Upper lobe of left lung (tissue), 6 donors: ENCODE data around the gene MME. TPM values are rescaled to one million over a fixed set of nuclear protein-coding genes. Genes with fewer than 3 reads are reported as not detected.

Experiments
- ATAC-seq, 2 donors: fragments of 200-7000 bp; cut with Tn5 transposase; one replicate each; pipeline ENCODE4 v1.9.1; 2022; ENCODE audit warnings: mild to moderate bottlenecking in 2 of 2, moderate library complexity in 2 of 2; ENCODE audit not compliant: low FRiP score in 2 of 2
- DNase-seq, 2 donors: peaks; one replicate each; pipeline ENCODE4 v3.0.0-alpha.2; 2019 to 2020
- H3K27ac ChIP-seq, 4 donors: fragments of 200-600 bp; sonication (generic); one replicate each; pipeline ENCODE4 v1.5.1; 2016 to 2019
- H3K27me3 ChIP-seq, 4 donors: fragments of 200-600 bp; sonication (generic); one replicate each; pipeline ENCODE4 v1.5.1; 2017 to 2019
- H3K36me3 ChIP-seq, 4 donors: fragments of 200-600 bp; sonication (generic); one replicate each; pipeline ENCODE4 v1.5.1; 2016 to 2019
- H3K4me1 ChIP-seq, 4 donors: fragments of 200-600 bp; sonication (generic); one replicate each; pipeline ENCODE4 v1.5.1; 2018 to 2019
- H3K4me3 ChIP-seq, 4 donors: fragments of 200-600 bp; sonication (generic); one replicate each; pipeline ENCODE4 v1.5.1; 2017 to 2019; ENCODE audit warnings: mild to moderate bottlenecking in 2 of 4, moderate library complexity in 1 of 4
- H3K9me3 ChIP-seq, 4 donors: fragments of 200-600 bp; sonication (generic); one replicate each; pipeline ENCODE4 v1.5.1; 2018 to 2019
- EP300 ChIP-seq, 4 donors: sonication (generic); formaldehyde crosslinking; IDR thresholded peaks; one replicate each; pipeline ENCODE4 v1.5.1; 2017; ENCODE audit warnings: antibody characterized with exemption in 4 of 4, control low read depth in 2 of 4
- POLR2A ChIP-seq, 4 donors: fragments of 450-650 bp; IDR thresholded peaks; one replicate each; pipeline ENCODE4 v1.5.1; 2016 to 2017; ENCODE audit warnings: antibody characterized with exemption in 4 of 4, mild to moderate bottlenecking in 2 of 4
- POLR2AphosphoS5 ChIP-seq, 2 donors: sonication (generic); formaldehyde crosslinking; IDR thresholded peaks; one replicate each; pipeline ENCODE4 v1.5.1; 2017; ENCODE audit warnings: antibody characterized with exemption in 2 of 2
- WGBS, 2 donors: methylation state at CpG; one replicate each; pipeline ENCODE4 v1.1.5; 2017 to 2018; 5-methylcytosine and 5-hydroxymethylcytosine counted together
- total RNA-seq, 6 donors: library from RNA; depleted of rRNA in 4 of 6; stranded (reverse); fragments of >200 nt in 4 of 6; gene quantifications; one replicate each; pipeline versions ENCODE4 v1.1.0 to v1.2.1, GENCODE V29; 2016 to 2021
- TF ChIP-seq, protein P1 (sequence below), 6 experiments: fragments of 450-650 bp in 4 of 6; fragments of 200-600 bp in 2 of 6; sonication (generic) in 2 of 6; IDR thresholded peaks; one replicate each; pipeline ENCODE4 v1.5.1; 2016 to 2019; ENCODE audit warnings: antibody characterized with exemption in 6 of 6
- donor health status: DM: no; HTN: no; CAD: no; lungs with moderate emphysema.
- donor health status: DM: no; HTN: yes; CAD: no; lungs with severe emphysema.

Gene MME
- total RNA-seq, 6 donors from 2014 or later: 51.8 to 101 (median 74.8) TPM

DNA sequence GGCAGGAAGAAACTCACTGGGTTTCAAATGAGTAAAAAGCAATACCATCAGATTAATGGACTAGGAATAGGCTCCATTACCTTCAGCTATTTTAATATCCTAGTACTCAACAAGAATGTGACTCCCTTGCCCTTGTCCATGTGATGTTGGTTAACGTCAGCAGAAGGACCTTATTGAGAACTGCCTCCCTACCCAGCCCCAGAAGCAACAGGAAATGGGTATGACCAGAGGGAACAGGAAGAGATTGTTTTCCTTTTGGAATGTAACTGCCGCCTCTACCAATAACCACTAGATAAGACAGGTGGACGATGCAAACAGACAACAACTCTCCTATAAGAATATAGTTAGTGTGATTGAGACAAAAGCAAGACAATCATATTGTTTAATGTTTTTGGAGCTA, 10.4 kb upstream of the MME start:
- 58 to 62% methylated on average over 3 of the region's 3 CpGs for WGBS, 2 donors
- Histone ChIP-seq H3K36me3 (no peaks in the 10 kb centered on the region), H3K4me3 (no peak overlapping the region), H3K4me1 (no peaks in the 10 kb centered on the region), H3K9me3 (no peaks in the 10 kb centered on the region), H3K27ac (no peak overlapping the region), H3K27me3 (no peaks in the 10 kb centered on the region)
- ATAC-seq (no peak), DNase-seq (no peak)
- no peak for TF ChIP-seq EP300 (IDR thresholded peaks at IDR 0.05)
- TF ChIP-seq POLR2AphosphoS5 (IDR thresholded peaks at IDR 0.05): no peak
- TF ChIP-seq, protein P1, sequence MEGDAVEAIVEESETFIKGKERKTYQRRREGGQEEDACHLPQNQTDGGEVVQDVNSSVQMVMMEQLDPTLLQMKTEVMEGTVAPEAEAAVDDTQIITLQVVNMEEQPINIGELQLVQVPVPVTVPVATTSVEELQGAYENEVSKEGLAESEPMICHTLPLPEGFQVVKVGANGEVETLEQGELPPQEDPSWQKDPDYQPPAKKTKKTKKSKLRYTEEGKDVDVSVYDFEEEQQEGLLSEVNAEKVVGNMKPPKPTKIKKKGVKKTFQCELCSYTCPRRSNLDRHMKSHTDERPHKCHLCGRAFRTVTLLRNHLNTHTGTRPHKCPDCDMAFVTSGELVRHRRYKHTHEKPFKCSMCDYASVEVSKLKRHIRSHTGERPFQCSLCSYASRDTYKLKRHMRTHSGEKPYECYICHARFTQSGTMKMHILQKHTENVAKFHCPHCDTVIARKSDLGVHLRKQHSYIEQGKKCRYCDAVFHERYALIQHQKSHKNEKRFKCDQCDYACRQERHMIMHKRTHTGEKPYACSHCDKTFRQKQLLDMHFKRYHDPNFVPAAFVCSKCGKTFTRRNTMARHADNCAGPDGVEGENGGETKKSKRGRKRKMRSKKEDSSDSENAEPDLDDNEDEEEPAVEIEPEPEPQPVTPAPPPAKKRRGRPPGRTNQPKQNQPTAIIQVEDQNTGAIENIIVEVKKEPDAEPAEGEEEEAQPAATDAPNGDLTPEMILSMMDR (IDR thresholded peaks at IDR 0.05): no peak
- TF ChIP-seq POLR2A (IDR thresholded peaks at IDR 0.05): no peak

DNA sequence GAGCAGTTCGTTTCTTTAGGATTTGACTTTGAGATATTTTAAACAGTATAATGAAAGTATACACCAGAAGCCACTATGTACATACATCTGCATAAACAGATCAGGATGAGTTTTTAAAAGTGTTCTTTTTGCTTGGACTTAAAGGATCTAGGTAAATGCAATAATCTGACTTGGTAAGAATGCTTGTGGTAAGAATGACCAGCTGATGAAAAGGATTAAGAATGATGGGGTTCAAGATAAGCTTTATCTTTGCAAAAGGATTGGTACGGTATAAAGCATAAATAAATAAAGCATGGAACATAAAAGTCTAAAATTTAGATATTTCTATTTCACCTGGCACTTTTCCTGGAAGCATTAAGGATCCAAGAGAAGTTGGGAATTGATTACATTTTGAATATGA, 9.8 kb upstream of the MME start:
- Histone ChIP-seq H3K4me3 (no peak overlapping the region), H3K9me3 (no peaks in the 10 kb centered on the region), H3K27me3 (no peaks in the 10 kb centered on the region), H3K27ac (no peak overlapping the region), H3K36me3 (no peaks in the 10 kb centered on the region), H3K4me1 (no peaks in the 10 kb centered on the region)
- WGBS, 2 donors: 68 to 70% methylated on average over 2 of the region's 2 CpGs
- no peak for DNase-seq
- no peak for TF ChIP-seq POLR2AphosphoS5 (IDR thresholded peaks at IDR 0.05)
- no peak for ATAC-seq

DNA sequence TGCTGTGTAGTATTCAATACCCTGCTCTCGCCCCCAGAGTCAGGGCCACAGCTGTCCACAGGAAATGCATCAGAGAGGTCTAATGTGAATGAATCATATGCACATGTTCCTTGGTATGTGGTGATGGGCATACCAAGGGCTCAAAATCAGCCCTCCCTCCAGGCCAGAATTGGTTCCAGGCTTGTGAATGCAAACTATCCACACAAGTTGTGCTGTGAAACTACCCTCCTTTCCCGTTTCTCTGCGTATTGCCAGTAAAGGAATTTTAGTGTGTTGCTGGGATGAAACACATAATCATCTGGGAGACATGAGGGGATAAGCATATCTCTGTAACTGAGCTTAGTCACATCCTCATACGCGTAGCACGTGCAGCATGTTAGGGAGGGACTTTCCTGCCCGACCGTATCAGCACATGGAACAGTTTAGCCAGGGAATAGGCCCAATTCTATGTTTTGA, 9.2 kb upstream of the MME start:
- Histone ChIP-seq H3K4me3 (no peak overlapping the region), H3K9me3 (no peaks in the 10 kb centered on the region), H3K27me3 (no peaks in the 10 kb centered on the region), H3K27ac (no peak overlapping the region), H3K4me1 (no peaks in the 10 kb centered on the region), H3K36me3 (no peaks in the 10 kb centered on the region)
- 69 to 89% methylated on average over 8 of the region's 8 CpGs for WGBS, 2 donors
- TF ChIP-seq, protein P1 (IDR thresholded peaks at IDR 0.05): no peak
- TF ChIP-seq EP300 (IDR thresholded peaks at IDR 0.05) (no peak), POLR2A (IDR thresholded peaks at IDR 0.05) (no peak), POLR2AphosphoS5 (IDR thresholded peaks at IDR 0.05) (no peak)
- peak in 1 of 2 donors; percentile 68 for ATAC-seq
- DNase-seq: no peak

DNA sequence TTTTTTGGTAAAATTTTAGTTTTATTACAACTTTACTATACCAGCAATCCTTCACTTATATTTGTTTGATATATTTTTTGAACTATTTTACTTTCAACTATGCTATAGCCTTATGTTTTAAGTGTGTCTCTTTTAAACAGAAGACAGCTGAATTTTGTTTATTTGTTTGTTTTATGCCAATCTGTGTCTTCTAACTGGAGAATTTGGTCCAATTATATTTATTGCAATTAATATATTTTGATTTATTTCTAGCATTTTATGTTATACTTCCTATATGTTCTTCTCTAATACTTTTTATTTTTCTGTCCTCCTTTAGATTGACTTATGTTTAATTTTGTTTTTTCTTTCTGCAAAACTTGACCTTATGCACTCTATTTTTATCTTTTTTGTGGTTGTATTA, 4.9 kb upstream of the MME start:
- TF ChIP-seq, protein P1 (IDR thresholded peaks at IDR 0.05): no peak
- no peak for TF ChIP-seq EP300 (IDR thresholded peaks at IDR 0.05)
- TF ChIP-seq POLR2AphosphoS5 (IDR thresholded peaks at IDR 0.05): no peak
- no peak for TF ChIP-seq POLR2A (IDR thresholded peaks at IDR 0.05)
- ATAC-seq: no peak
- H3K27me3 ChIP-seq: peaks cover 0 to 7% (median 0%) of the 10 kb centered on the region in 4 donors
- H3K36me3 ChIP-seq: no peaks in the 10 kb centered on the region
- no peak overlapping the region for H3K4me3 ChIP-seq
- peaks cover 7 to 13% (median 12%) of the 10 kb centered on the region in 4 donors for H3K4me1 ChIP-seq
- no peaks in the 10 kb centered on the region for H3K9me3 ChIP-seq
- H3K27ac ChIP-seq: no peak overlapping the region
- DNase-seq: no peak

DNA sequence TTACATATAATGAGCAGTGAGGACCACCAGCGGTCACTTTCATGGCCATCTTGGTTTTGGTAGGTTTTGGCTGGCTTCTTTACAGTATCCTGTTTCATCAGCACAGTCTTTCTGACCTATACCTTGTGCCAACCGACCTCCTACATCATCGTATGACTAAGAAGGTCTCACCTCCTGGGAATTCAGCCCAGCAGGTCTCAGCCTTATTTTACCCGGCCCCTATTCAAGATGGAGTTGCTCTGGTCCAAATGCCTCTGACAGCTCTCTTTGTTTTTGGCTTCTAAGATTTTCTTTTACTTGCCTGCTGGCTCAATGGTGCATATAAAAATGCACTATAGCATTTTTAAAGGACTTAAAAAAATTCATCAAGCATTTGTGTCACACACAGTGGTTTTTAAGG, 3.2 kb upstream of the MME start:
- TF ChIP-seq POLR2AphosphoS5 (IDR thresholded peaks at IDR 0.05): no peak
- no peak for TF ChIP-seq POLR2A (IDR thresholded peaks at IDR 0.05)
- no peak overlapping the region for H3K4me3 ChIP-seq
- 89 to 95% methylated on average over 4 of the region's 4 CpGs for WGBS, 2 donors
- peaks cover 0 to 7% (median 0%) of the 10 kb centered on the region in 4 donors for H3K27me3 ChIP-seq
- no peaks in the 10 kb centered on the region for H3K36me3 ChIP-seq
- DNase-seq: no peak
- peaks cover 7 to 15% (median 12%) of the 10 kb centered on the region in 4 donors for H3K4me1 ChIP-seq
- no peaks in the 10 kb centered on the region for H3K9me3 ChIP-seq
- no peak for ATAC-seq
- H3K27ac ChIP-seq: no peak overlapping the region

DNA sequence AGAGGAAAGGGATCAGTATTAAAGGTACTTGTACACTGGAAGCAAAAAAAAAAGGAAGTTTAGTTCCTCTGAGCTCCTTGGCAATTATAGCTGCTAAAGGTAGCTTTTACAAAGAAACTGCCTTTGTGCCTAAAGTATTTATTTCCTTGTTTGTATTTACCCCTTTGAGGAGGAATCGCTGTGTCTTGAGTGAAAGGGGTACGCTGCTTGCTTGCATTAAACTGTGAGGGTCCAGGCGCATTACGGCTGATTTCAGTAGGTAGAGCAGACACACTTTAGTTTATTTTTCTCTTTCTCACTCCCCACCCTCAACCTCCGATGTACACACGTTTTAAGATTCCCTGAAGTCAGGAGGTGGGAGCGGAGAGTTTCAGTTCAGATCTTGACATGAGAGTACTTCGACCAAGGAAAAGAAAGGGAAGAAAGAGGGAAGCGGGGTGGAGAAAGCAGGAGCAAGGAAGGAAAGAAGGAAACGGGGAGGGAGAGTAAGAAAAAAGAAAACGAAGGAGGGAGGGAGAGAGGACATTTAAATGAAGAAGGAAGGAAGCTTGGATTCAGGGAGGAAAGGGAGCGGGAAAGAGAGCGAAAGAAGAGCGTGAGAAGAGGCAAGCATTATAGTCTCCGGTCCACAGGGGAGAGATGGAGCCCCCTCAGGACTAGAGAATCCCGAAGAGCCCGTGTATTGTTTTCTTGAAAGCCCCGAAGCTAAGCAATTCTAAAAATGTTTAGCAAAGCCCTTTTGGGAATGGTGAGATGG, 1.2 kb upstream of the MME start:
- no peaks in the 10 kb centered on the region for H3K36me3 ChIP-seq
- H3K27me3 ChIP-seq: peaks cover 0 to 7% (median 0%) of the 10 kb centered on the region in 4 donors
- peak overlapping the region in 3 of 4 donors; percentile 43 to 63 (median 50) for H3K4me3 ChIP-seq
- no peaks in the 10 kb centered on the region for H3K9me3 ChIP-seq
- H3K4me1 ChIP-seq: peaks cover 7 to 15% (median 12%) of the 10 kb centered on the region in 4 donors
- WGBS, 2 donors: 7 to 10% methylated on average over 18 of the region's 18 CpGs
- DNase-seq: no peak
- ATAC-seq: peak in 1 of 2 donors; percentile 21
- TF ChIP-seq EP300 (IDR thresholded peaks at IDR 0.05) (no peak), POLR2A (IDR thresholded peaks at IDR 0.05) (no peak), POLR2AphosphoS5 (IDR thresholded peaks at IDR 0.05) (no peak)
- TF ChIP-seq, protein P1 (IDR thresholded peaks at IDR 0.05): no peak
- H3K27ac ChIP-seq: peak overlapping the region in 1 of 4 donors; percentile 81
